22Rv1 (cell line): Measurements from ENCODE around the gene SORCS2.

Experiments
- CTCF ChIP-seq: fragments of 450-650 bp; IDR thresholded peaks from 2 replicates; pipeline ENCODE4 v1.5.1; 2017; ENCODE audit warnings: mild to moderate bottlenecking
- ZFX ChIP-seq: fragments of 450-650 bp; IDR thresholded peaks from 2 replicates; pipeline ENCODE4 v1.6.1; 2017; ENCODE audit warnings: antibody characterized with exemption, borderline replicate concordance

- TF ChIP-seq CTCF = no peak
- no peak for TF ChIP-seq ZFX
Measured at GRCh38 chr4:7733201-7733600, 540.9 kb downstream of the SORCS2 start.
